ENCODE results near the gene PPP1R7. TPM values are rescaled to one million over a fixed set of nuclear protein-coding genes. Genes with fewer than 3 reads are reported as not detected.

Gene PPP1R7
- polyA plus RNA-seq, 4 donors, result 80.2 to 90.8 (median 80.6) TPM

DNA sequence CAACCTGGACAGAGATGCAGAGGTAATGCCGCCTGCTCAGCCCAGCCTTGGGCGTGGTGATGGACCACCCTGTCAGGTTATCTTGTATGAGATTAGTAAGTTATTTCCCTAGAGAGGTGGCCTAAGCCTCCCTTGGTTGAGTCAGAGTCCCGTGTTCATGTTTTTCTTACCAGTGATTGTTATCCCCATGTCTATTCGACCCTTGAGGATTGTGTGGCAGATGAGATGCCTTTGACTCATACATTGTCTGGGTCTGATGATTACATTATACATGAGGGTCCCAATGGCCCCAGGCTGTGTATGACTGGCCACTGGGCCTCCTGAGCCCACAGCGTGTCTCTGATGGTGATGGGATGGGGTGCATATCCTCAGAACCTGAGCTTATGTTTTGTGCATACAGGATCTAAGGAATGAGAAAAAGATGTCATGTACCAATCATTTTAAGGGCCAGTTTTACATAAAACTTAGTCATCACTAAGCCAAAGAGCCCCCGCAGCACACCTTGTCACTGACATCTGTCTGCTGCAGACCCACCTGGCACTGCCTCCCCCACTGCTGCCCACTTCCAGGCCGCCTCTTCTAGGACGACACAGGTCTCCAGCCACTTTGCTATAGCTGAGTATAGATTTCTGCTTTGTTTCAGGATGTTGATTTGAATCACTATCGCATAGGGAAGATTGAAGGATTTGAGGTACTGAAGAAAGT is 7.7 kb downstream of the PPP1R7 start:
- DNase-seq (ENCODE audit: low read depth in 4 of 4, low spot score in 2 of 4), result no peak

DNA sequence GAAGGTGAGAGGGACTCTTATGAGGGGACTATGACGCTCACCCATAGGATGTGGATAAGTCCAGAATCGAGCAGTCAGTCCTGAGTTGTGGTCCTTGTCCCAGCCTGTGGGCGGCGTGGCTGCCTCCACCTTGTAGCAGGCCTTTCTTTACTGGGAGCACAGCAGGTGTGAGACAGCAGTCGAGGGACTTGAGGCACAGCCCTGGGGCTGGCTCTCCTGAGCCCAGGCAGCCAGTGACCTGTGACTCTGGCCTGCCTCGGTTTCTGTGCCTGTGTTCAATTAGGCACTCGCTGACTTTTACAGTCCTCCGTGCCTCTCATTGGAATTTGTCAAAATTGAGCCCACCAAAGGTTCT is 8.3 kb downstream of the PPP1R7 start:
- DNase-seq (ENCODE audit: low read depth in 4 of 4, low spot score in 2 of 4), result no peak

DNA sequence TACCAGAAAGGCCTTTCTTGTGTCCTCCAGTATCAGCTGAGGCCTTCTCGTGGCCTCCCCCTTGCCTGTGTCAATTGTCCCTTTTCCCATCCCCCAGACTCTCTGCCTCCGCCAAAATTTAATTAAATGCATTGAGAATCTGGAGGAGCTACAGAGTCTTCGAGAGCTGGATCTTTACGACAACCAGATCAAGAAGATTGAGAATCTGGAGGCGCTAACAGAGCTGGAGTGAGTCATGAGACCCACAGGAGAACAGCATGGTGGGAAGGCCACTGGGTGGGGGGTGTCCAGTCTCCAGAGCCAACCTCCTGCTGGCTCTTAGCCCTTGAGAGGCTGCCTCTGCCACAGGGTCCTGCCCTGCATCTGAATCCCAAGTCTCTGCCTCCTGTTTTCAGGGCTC is 8.8 kb downstream of the PPP1R7 start:
- no peak for DNase-seq (ENCODE audit: low read depth in 4 of 4, low spot score in 2 of 4)

GRCh38 chr2:241160318-241160717 is 10.1 kb downstream of the PPP1R7 start:
- DNase-seq (ENCODE audit: low read depth in 4 of 4, low spot score in 2 of 4), result no peak

GRCh38 chr2:241161646-241162281 is 11.5 kb downstream of the PPP1R7 start:
- DNase-seq (ENCODE audit: low read depth in 4 of 4, low spot score in 2 of 4), result no peak

DNA sequence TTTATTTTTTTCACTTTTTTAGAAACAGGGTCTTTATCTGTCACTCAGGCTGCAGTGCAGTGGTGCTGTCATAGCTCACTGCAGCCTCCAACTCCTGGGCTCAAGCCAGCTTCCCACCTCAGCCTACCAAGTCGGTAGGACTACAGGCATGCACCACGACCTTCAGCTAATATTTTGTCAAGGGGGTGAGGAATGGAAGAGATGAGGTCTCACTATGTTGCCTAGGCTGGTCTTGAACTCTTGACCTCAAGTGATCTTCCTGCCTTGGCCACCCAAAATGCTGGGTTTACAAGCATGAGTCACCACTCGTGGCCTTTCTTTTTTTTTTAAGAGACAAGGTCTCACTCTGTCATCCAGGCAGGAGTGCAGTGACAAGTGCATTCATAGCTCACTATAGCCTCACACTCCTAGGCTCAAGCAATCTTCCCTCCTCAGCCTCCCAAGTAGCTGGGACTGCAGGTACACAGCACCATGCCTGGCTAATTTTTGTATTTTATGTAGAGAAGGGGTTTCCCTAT is 13.4 kb downstream of the PPP1R7 start:
- no peak for DNase-seq (ENCODE audit: low read depth in 4 of 4, low spot score in 2 of 4)

- no peak for DNase-seq (ENCODE audit: low read depth in 4 of 4, low spot score in 2 of 4)
Observed at GRCh38 chr2:241168366-241168765, 18.1 kb downstream of the PPP1R7 start.

DNA sequence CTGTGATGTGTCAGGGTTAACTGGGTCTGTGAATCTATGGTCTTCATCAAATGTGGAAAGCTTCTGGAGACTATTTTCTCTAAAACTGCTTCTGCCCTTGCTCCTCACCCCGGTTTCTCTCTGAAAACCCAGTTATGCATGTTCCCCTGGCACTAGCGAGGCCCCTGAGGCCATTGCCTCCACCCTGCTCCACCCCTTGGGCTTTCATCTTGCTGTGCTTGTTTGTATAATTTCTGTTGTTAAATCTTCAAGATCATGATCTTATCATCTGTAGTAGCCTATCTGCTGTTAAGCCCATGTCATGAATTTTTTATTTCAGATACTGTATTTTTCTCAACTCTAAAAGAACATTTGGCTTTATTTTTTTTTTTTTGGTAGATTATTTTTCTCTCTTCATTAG is 23.3 kb downstream of the PPP1R7 start:
- no peak for DNase-seq (ENCODE audit: low read depth in 4 of 4, low spot score in 2 of 4)

- DNase-seq (ENCODE audit: low read depth in 4 of 4, low spot score in 2 of 4), result no peak
Observed at GRCh38 chr2:241177526-241178334, 27.5 kb downstream of the PPP1R7 start.

GRCh38 chr2:241178961-241179360 is 28.7 kb downstream of the PPP1R7 start:
- DNase-seq (ENCODE audit: low read depth in 4 of 4, low spot score in 2 of 4), result no peak

DNA sequence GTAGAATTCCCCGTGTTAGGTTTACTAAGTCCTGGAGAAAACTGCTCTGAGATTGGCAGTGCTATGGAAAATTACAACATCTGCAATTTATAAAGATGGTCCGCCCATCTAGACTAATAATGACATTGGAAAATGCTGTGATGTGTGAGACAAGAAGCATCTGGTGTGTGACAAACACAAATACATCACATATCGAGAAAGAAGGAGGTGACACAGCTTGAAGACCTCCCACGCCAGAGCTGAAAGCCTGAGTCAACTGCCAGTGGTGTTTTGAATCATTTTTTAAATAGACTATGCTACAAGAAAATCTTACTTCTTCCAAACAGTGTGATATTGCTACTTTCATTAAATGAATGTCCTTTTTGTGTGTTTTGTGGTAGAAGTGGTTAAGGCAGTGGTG is 29.6 kb downstream of the PPP1R7 start:
- no peak for DNase-seq (ENCODE audit: low read depth in 4 of 4, low spot score in 2 of 4)

DNA sequence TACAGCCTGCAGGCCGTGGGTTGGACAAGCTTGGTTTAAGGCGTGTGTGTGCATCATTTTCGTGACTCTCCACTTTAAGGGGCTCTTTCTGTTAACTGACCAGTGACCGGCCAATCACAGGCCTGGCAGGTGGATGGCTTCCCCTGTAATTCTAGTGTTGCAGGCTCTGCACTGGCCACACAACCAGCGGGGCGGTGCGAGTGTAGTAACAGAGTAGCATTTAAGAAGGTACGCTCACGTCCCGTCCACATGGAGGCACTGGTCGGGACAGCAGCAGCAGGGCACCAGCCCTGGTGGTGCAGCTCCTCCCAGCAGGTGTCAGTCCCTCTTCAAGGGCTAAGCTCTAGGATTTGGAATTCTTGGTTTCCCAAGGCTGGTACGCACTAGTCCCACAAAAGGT is 30.2 kb downstream of the PPP1R7 start:
- no peak for DNase-seq (ENCODE audit: low read depth in 4 of 4, low spot score in 2 of 4)

- DNase-seq (ENCODE audit: low read depth in 4 of 4, low spot score in 2 of 4), result no peak
Observed at GRCh38 chr2:241182126-241182525, 31.9 kb downstream of the PPP1R7 start.

DNA sequence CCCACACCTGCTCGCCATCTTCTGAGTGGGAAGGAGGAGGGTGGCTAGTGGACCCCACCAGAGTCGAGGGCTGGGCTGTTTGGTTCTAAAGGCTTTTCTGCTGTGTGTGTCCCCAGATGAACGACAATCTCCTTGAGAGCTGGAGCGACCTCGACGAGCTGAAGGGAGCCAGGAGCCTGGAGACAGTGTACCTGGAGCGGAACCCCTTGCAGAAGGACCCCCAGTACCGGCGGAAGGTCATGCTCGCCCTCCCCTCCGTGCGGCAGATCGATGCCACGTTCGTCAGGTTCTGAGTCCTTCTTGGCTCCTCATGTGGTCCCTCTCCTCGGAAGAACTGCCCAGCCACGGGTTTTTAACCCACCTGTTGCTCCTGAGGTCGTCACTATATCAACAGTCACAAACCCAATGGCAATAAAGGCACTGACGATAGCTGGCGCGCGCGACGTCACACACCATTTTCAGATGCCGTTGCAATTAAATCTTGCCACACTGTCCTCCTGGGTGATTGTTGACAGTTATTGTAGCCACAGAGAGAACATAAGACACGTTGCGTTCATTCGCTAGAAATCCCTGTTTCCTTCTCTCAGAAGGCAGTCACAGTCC is 32.4 kb downstream of the PPP1R7 start:
- DNase-seq (ENCODE audit: low read depth in 4 of 4, low spot score in 2 of 4), result no peak

DNA sequence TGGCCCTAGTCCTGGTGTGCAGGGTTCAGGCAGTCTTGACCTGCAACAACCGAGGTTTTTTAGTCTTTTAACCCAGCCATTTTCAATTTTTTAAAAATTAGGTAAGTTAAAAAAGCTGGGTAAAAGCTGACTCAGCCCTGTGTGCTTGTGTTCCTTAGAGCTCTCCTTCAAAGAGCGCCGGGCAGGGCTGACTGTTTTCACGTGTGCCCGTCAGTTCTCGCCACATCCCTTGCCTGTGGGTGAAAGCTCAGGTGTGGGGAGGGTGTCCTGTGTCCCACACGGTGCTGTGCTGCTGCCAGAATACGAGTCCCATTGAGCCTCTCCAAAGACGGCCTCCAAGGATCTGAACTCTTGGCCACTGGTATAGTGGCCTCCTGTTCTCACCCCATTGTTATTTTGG is 33.0 kb downstream of the PPP1R7 start:
- no peak for DNase-seq (ENCODE audit: low read depth in 4 of 4, low spot score in 2 of 4)

DNA sequence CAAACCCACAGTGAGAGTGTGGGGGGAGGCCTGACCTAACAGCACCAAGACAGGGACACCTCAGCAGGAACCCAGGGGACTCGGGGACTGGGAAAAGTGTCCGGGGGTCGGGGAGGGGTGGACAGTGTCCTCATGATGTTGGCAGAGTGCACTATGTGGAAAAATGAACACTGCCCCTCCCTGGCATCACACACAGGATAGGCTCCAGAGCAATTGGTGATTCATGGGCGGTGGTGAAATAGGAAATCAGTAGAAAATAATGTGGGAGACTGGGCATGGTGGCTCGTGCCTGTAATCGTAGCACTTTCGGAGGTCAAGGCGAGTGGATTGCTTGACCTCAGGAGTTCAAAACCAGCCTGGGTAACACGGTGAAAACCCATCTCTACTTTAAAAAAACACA is 34.6 kb downstream of the PPP1R7 start:
- DNase-seq (ENCODE audit: low read depth in 4 of 4, low spot score in 2 of 4), result no peak

DNA sequence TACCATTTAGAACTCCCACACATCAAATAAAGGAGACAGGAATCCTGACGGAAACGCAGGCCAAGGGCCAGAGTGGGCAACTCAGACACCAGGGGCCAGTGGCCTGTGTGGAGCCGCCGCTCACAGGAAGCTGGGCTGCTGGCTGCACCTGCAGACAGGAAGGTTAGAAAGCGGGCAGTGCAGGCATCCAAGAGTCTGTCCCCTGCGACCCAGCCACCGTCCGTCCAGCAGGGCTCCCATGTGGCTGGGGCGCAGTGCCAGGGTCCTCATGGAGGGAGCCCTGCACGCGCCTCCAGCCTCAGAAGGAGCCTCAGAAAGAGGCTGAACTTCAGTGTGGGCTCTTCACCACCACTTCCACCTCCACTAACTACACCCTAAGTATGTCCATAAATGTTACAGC is 35.7 kb downstream of the PPP1R7 start:
- no peak for DNase-seq (ENCODE audit: low read depth in 4 of 4, low spot score in 2 of 4)

DNA sequence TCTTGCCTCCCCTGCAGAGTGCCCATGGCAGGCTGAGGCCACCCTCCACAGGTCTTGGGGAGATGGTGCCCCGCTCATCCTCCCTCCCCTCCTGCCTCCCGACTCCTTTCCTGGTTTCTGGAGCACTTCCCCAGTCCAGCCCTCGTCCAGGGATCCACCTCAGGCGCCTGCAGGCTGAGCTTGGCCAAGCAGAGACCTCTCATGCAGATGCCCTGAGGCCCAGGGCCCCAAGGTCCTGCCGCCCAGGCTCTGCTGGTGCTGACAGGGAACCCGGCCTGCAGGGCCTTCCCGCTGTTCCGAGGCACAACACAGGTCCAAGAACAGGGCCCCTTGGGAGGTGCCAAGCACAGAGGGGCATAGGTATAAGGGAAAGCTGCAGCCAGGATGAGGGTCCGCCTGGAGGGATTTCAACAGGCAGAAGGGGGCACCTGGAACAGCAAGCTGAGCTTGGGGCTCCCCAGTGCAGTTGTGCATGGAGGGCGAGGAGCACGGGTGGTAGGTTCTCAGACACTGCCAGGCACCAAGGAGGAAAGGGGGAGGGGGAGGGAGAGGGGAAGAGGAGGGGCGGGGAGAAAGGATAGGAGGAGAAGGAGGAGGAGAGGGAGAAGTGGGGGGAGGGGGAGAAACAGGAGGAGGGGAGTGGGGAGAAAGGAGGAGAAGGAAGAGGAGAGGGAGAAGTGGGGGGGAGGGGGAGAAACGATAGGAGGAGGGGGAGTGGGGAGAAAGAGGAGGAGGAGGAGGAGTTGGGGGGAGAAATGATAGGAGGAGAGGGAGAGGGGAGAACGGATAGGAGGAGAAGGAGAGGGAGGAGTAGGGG is 37.0 kb downstream of the PPP1R7 start:
- no peak for DNase-seq (ENCODE audit: low read depth in 4 of 4, low spot score in 2 of 4)

GRCh38 chr2:241187918-241188234 is 37.6 kb downstream of the PPP1R7 start:
- DNase-seq (ENCODE audit: low read depth in 4 of 4, low spot score in 2 of 4), result no peak

DNA sequence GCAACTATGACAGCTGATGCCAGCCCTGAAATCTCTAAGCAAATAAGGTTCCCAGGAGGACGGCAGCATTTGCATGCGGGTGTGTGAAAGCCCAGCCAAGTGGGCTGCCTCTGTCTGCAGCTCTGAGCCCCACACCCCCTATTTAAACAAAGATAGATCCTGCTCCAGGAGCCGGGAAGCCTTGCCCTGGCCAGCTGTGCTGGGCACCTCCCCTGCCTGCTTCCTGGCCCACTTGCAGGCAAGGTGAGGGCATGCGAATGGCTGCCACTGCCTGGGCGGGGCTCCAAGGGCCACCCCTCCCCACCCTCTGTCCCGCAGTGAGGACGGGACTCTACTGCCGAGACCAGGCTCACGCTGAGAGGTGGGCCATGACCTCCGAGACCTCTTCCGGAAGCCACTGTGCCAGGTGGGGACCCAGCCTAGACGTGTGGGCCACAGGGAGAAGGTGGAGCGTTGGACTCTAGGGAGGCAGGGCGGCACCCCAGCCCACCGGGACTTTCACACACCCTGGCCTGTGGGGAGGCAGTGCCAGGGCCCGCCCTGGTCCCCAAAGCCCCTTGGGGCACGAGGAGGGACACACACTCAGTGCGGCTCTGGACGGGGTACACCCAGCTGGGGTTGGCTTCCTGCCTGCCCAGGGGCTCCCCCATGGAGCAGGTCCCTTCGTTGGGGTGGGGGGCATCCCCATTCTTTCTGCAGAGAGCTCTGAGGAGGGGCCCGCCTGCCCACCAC is 38.3 kb downstream of the PPP1R7 start, which contains the start of gene ANO7:
ANO7 (plus strand) TSS at position 317 of the 732 bp plus-strand sequence. CDS start 1,387 bp downstream, outside the sequence.
- DNase-seq (ENCODE audit: low read depth in 4 of 4, low spot score in 2 of 4), result no peak
